ENCODE measurements around the gene TSPYL1.

DNA sequence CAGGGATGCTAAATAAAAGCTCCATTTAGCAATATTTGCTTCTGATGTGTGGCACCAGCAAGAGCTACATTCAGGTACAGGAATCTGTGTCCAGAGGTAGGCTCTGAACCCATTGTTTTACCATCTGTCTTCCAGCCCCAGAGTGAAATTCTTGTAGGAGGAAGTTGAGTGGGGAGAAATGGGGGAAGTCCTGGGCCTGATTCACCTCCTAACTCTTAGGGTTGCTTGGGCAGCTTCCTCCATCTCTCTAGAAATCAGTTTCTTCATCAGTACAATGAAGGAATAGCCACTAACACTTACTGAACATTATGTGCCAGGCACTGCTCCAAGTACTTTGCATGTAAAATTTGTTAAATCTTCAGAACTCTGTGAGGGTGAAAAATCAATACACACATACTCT, 35.1 kb upstream of the TSPYL1 start:
- TF ChIP-seq, protein P1, sequence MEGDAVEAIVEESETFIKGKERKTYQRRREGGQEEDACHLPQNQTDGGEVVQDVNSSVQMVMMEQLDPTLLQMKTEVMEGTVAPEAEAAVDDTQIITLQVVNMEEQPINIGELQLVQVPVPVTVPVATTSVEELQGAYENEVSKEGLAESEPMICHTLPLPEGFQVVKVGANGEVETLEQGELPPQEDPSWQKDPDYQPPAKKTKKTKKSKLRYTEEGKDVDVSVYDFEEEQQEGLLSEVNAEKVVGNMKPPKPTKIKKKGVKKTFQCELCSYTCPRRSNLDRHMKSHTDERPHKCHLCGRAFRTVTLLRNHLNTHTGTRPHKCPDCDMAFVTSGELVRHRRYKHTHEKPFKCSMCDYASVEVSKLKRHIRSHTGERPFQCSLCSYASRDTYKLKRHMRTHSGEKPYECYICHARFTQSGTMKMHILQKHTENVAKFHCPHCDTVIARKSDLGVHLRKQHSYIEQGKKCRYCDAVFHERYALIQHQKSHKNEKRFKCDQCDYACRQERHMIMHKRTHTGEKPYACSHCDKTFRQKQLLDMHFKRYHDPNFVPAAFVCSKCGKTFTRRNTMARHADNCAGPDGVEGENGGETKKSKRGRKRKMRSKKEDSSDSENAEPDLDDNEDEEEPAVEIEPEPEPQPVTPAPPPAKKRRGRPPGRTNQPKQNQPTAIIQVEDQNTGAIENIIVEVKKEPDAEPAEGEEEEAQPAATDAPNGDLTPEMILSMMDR (conservative IDR thresholded peaks at IDR 0.05; ENCODE audit: low read length), result no peak
- TF ChIP-seq EZH2phosphoT487 (IDR thresholded peaks at IDR 0.05; ENCODE audit: borderline replicate concordance), result no peak

Measured in Loucy (cell line).